ENCODE data around the gene INPP5A. TPM values are rescaled to one million over a fixed set of nuclear protein-coding genes. Genes with fewer than 3 reads are reported as not detected.

INPP5A gene
- total RNA-seq, 1 donor from 2014 or later = 45.2 TPM

GRCh38 chr10:132528064-132528691, 9.4 kb upstream of the INPP5A start:
- Mint-ChIP-seq H3K27ac (ENCODE audit: unreplicated experiment) (no peak overlapping the region), H3K27me3 (ENCODE audit: unreplicated experiment) (peaks cover 6% of the 10 kb centered on the region), H3K4me3 (ENCODE audit: unreplicated experiment) (no peak overlapping the region), H3K4me1 (ENCODE audit: unreplicated experiment) (peaks cover 2% of the 10 kb centered on the region), H3K9me3 (ENCODE audit: unreplicated experiment) (peaks cover 5% of the 10 kb centered on the region), H3K36me3 (ENCODE audit: low read depth, unreplicated experiment) (no peaks in the 10 kb centered on the region)
- TF ChIP-seq CTCF (IDR thresholded peaks at IDR 0.05; ENCODE audit: unreplicated experiment) = no peak
- no peak for DNase-seq (ENCODE audit: low spot score)

GRCh38 chr10:132532179-132532578, 5.4 kb upstream of the INPP5A start:
- Mint-ChIP-seq H3K27ac (ENCODE audit: unreplicated experiment) (no peak overlapping the region), H3K4me3 (ENCODE audit: unreplicated experiment) (no peak overlapping the region), H3K27me3 (ENCODE audit: unreplicated experiment) (peaks cover 3% of the 10 kb centered on the region), H3K9me3 (ENCODE audit: unreplicated experiment) (peaks cover 5% of the 10 kb centered on the region), H3K36me3 (ENCODE audit: low read depth, unreplicated experiment) (no peaks in the 10 kb centered on the region), H3K4me1 (ENCODE audit: unreplicated experiment) (peaks cover 15% of the 10 kb centered on the region)
- DNase-seq (ENCODE audit: low spot score) = no peak
- no peak for TF ChIP-seq CTCF (IDR thresholded peaks at IDR 0.05; ENCODE audit: unreplicated experiment)

- no peak overlapping the region for H3K27ac Mint-ChIP-seq (ENCODE audit: unreplicated experiment)
- peaks cover 3% of the 10 kb centered on the region for H3K27me3 Mint-ChIP-seq (ENCODE audit: unreplicated experiment)
- peaks cover 5% of the 10 kb centered on the region for H3K9me3 Mint-ChIP-seq (ENCODE audit: unreplicated experiment)
- H3K4me3 Mint-ChIP-seq (ENCODE audit: unreplicated experiment) = no peak overlapping the region
- peaks cover 15% of the 10 kb centered on the region for H3K4me1 Mint-ChIP-seq (ENCODE audit: unreplicated experiment)
- no peak for TF ChIP-seq CTCF (IDR thresholded peaks at IDR 0.05; ENCODE audit: unreplicated experiment)
- H3K36me3 Mint-ChIP-seq (ENCODE audit: low read depth, unreplicated experiment) = no peaks in the 10 kb centered on the region
- DNase-seq (ENCODE audit: low spot score) = no peak
Observed at GRCh38 chr10:132532749-132533560, 4.6 kb upstream of the INPP5A start.

- H3K36me3 Mint-ChIP-seq (ENCODE audit: low read depth, unreplicated experiment) = no peaks in the 10 kb centered on the region
- no peak for DNase-seq (ENCODE audit: low spot score)
- H3K4me3 Mint-ChIP-seq (ENCODE audit: unreplicated experiment) = no peak overlapping the region
- peaks cover 8% of the 10 kb centered on the region for H3K27me3 Mint-ChIP-seq (ENCODE audit: unreplicated experiment)
- H3K27ac Mint-ChIP-seq (ENCODE audit: unreplicated experiment) = peak overlapping the region; percentile 17
- H3K4me1 Mint-ChIP-seq (ENCODE audit: unreplicated experiment) = peaks cover 18% of the 10 kb centered on the region
- TF ChIP-seq CTCF (IDR thresholded peaks at IDR 0.05; ENCODE audit: unreplicated experiment) = no peak
- H3K9me3 Mint-ChIP-seq (ENCODE audit: unreplicated experiment) = peaks cover 5% of the 10 kb centered on the region
Observed at GRCh38 chr10:132533571-132534260, 3.9 kb upstream of the INPP5A start.

All from endothelial cell (in vitro differentiated cells).